ENCODE measurements around the gene SLC6A6.

- TF ChIP-seq POLR2A (IDR thresholded peaks at IDR 0.05; ENCODE audit: low read depth) (no peak), CTCF (IDR thresholded peaks at IDR 0.05) (no peak), POLR2AphosphoS5 (IDR thresholded peaks at IDR 0.05) (no peak)
Observed at GRCh38 chr3:14406766-14407165, 4.4 kb downstream of the SLC6A6 start.
